SK-N-MC (cell line): ENCODE results near the gene USP47.

Experiments used
- EZH2 ChIP-seq: fragments of 200-600 bp; sonication (generic); IDR thresholded peaks from one replicate; pipeline ENCODE4 v1.6.1; 2017; ENCODE audit warnings: antibody characterized with exemption
- POLR2AphosphoS5 ChIP-seq: IDR thresholded peaks from 2 replicates; pipeline ENCODE4 v1.6.1; 2012; ENCODE audit warnings: mild to moderate bottlenecking, low read depth, low read length, borderline replicate concordance

GRCh38 chr11:11959601-11960000 lies 117.8 kb downstream of the USP47 start:
- no peak for TF ChIP-seq POLR2AphosphoS5
- no peak for TF ChIP-seq EZH2
